Trophoblast cell (in vitro differentiated cells and primary cell): ENCODE data around the gene RPS27L.

Experiments
- DNase-seq, 2 donors: peaks; one replicate each; pipeline ENCODE4 v3.0.0-alpha.2; 2016
- H2AFZ ChIP-seq: 2 replicates; pipeline ENCODE4 v1.6.1; 2013; ENCODE audit warnings: low read length, moderate library complexity, mild to moderate bottlenecking; ENCODE audit not compliant: insufficient read depth, poor library complexity
- H2AK5ac ChIP-seq: 2 replicates; pipeline ENCODE4 v1.6.1; 2013; ENCODE audit warnings: mild to moderate bottlenecking, low read length
- H2BK120ac ChIP-seq: 2 replicates; pipeline ENCODE4 v1.6.1; 2013; ENCODE audit warnings: low read length, mild to moderate bottlenecking, moderate library complexity; ENCODE audit not compliant: insufficient read depth, poor library complexity
- H2BK12ac ChIP-seq: 2 replicates; pipeline ENCODE4 v1.6.1; 2013; ENCODE audit warnings: mild to moderate bottlenecking, low read length, moderate library complexity
- H2BK5ac ChIP-seq: 2 replicates; pipeline ENCODE4 v1.6.1; 2013; ENCODE audit warnings: low read length, low read depth, moderate library complexity, mild to moderate bottlenecking; ENCODE audit not compliant: poor library complexity
- H3K14ac ChIP-seq: 2 replicates; pipeline ENCODE4 v1.6.1; 2013; ENCODE audit warnings: mild to moderate bottlenecking, low read length
- H3K18ac ChIP-seq: 2 replicates; pipeline ENCODE4 v1.6.1; 2013; ENCODE audit warnings: mild to moderate bottlenecking, low read length
- H3K23ac ChIP-seq: 2 replicates; pipeline ENCODE4 v1.6.1; 2013; ENCODE audit warnings: low read length
- H3K27ac ChIP-seq: 2 replicates; pipeline ENCODE4 v1.5.1; 2013; ENCODE audit warnings: low read depth, mild to moderate bottlenecking, inconsistent platforms, low read length, moderate library complexity
- H3K27me3 ChIP-seq: 2 replicates; pipeline ENCODE4 v1.6.1; 2013; ENCODE audit warnings: inconsistent platforms, mild to moderate bottlenecking, low read length, moderate library complexity; ENCODE audit not compliant: insufficient read depth
- H3K36me3 ChIP-seq, 2 experiments: 1 replicate in 1 of 2; 2 replicates in 1 of 2; pipeline ENCODE4 v1.6.1; 2013; ENCODE audit warnings: low read length in 2 of 2, mild to moderate bottlenecking in 2 of 2, moderate library complexity in 1 of 2; ENCODE audit not compliant: insufficient read depth in 2 of 2, control insufficient read depth in 1 of 2
- H3K4ac ChIP-seq: 2 replicates; pipeline ENCODE4 v1.6.1; 2013; ENCODE audit warnings: low read depth, mild to moderate bottlenecking, low read length, moderate library complexity
- H3K4me1 ChIP-seq, 2 experiments: 1 replicate in 1 of 2; 2 replicates in 1 of 2; pipeline ENCODE4 v1.6.1; 2013; ENCODE audit warnings: low read length in 2 of 2, mild to moderate bottlenecking in 2 of 2, moderate library complexity in 1 of 2; ENCODE audit not compliant: insufficient read depth in 2 of 2, control insufficient read depth in 1 of 2
- H3K4me2 ChIP-seq: 2 replicates; pipeline ENCODE4 v1.6.1; 2013; ENCODE audit warnings: inconsistent platforms, mild to moderate bottlenecking, low read length, moderate library complexity
- H3K4me3 ChIP-seq: 2 replicates; pipeline ENCODE4 v1.5.1; 2013; ENCODE audit warnings: mild to moderate bottlenecking, low read depth, low read length, inconsistent platforms
- H3K79me1 ChIP-seq: one replicate; pipeline ENCODE4 v1.6.1; 2013; ENCODE audit warnings: low read length
- H3K79me2 ChIP-seq: 2 replicates; pipeline ENCODE4 v1.6.1; 2013; ENCODE audit warnings: low read length, mild to moderate bottlenecking; ENCODE audit not compliant: control insufficient read depth, insufficient read depth, poor library complexity
- H3K9ac ChIP-seq: 2 replicates; pipeline ENCODE4 v1.6.1; 2013; ENCODE audit warnings: mild to moderate bottlenecking, low read length
- H3K9me3 ChIP-seq: 2 replicates; pipeline ENCODE4 v1.6.1; 2013; ENCODE audit warnings: low read depth, mild to moderate bottlenecking, control low read depth, inconsistent platforms, low read length; ENCODE audit not compliant: insufficient read depth
- H4K12ac ChIP-seq: 2 replicates; pipeline ENCODE4 v1.6.1; 2013; ENCODE audit warnings: low read depth, mild to moderate bottlenecking, low read length, moderate library complexity
- H4K8ac ChIP-seq: 2 replicates; pipeline ENCODE4 v1.6.1; 2013; ENCODE audit warnings: low read depth, mild to moderate bottlenecking, low read length, moderate library complexity
- H4K91ac ChIP-seq: one replicate; pipeline ENCODE4 v1.6.1; 2013; ENCODE audit warnings: low read depth, mild to moderate bottlenecking, low read length, moderate library complexity
- WGBS: extraction: QIAGEN DNeasy Blood & Tissue Kit; methylation state at CpG from one replicate; pipeline ENCODE4 v1.1.7; 2013; ENCODE audit warnings: missing lambda C conversion rate; ENCODE audit not compliant: insufficient read length, insufficient coverage; ENCODE audit errors: extremely low coverage; 5-methylcytosine and 5-hydroxymethylcytosine counted together

RPS27L gene

DNA sequence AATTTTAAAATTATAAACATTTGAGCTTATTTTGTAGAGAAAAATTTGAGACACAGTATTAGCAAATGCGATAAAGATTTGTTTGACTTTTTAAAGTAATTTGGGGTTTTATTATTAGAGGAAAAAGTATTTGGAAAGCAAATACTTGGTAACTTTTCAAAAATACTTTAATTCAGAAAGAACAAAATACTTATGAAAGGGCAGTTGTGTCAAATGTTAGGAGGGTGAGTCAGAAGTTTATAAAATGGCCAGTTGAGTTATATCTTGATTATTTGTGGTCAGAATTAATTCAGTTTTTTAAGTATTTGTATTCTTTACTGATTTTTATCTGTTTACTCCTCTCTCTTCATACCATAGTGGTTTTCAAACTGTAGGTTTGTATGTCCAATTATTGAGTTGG is 23.5 kb downstream of the RPS27L start:
- no peak overlapping the region for H3K4ac ChIP-seq
- no peak overlapping the region for H2BK5ac ChIP-seq
- H3K23ac ChIP-seq = no peak overlapping the region
- H3K4me3 ChIP-seq = no peak overlapping the region
- no peak overlapping the region for H2BK12ac ChIP-seq
- no peak overlapping the region for H4K8ac ChIP-seq
- no peak overlapping the region for H2BK120ac ChIP-seq
- no peak overlapping the region for H2AK5ac ChIP-seq
- DNase-seq = no peak
- no peak overlapping the region for H3K14ac ChIP-seq
- no peaks in the 10 kb centered on the region for H3K27me3 ChIP-seq
- H3K9ac ChIP-seq = no peak overlapping the region
- no peaks in the 10 kb centered on the region for H3K4me1 ChIP-seq
- no peak overlapping the region for H2AFZ ChIP-seq
- 100% methylated on average over 1 of the region's 1 CpG for WGBS
- no peak overlapping the region for H4K91ac ChIP-seq
- no peak overlapping the region for H4K12ac ChIP-seq
- H3K4me2 ChIP-seq = no peak overlapping the region
- H3K9me3 ChIP-seq = no peaks in the 10 kb centered on the region
- no peaks in the 10 kb centered on the region for H3K79me1 ChIP-seq
- H3K36me3 ChIP-seq = peaks cover 4 to 6% of the 10 kb centered on the region in 2 experiments
- no peak overlapping the region for H3K27ac ChIP-seq
- H3K79me2 ChIP-seq = no peaks in the 10 kb centered on the region
- no peak overlapping the region for H3K18ac ChIP-seq

DNA sequence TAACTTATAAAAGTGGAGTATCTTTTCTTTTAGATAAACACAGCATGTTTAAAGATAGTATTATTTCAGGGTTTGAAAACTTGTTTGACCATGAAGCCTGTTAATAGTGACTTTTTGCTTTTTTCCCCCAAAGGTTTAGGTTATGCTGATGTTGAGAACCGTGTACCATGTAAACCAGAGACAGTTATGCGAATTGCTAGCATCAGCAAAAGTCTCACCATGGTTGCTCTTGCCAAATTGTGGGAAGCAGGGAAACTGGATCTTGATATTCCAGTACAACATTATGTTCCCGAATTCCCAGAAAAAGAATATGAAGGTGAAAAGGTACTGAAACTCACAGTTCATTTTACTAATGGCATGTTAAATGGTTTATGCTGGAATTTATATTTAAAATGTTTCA is 30.6 kb downstream of the RPS27L start:
- Histone ChIP-seq H3K18ac (no peak overlapping the region), H4K12ac (no peak overlapping the region), H2BK5ac (no peak overlapping the region), H3K4me3 (no peak overlapping the region), H3K27me3 (no peaks in the 10 kb centered on the region), H3K4me2 (no peak overlapping the region), H2AFZ (no peak overlapping the region), H3K4me1 (no peaks in the 10 kb centered on the region), H3K4ac (no peak overlapping the region), H2AK5ac (no peak overlapping the region), H3K79me1 (peaks cover 5% of the 10 kb centered on the region), H3K36me3 (peaks cover 4 to 13% of the 10 kb centered on the region in 2 experiments), H2BK12ac (no peak overlapping the region), H2BK120ac (no peak overlapping the region), H3K14ac (no peak overlapping the region), H4K91ac (no peak overlapping the region), H3K79me2 (peaks cover 3% of the 10 kb centered on the region), H3K9ac (no peak overlapping the region), H3K9me3 (no peaks in the 10 kb centered on the region), H3K27ac (no peak overlapping the region), H4K8ac (no peak overlapping the region), H3K23ac (no peak overlapping the region)
- WGBS = no CpG with 5 or more reads among the region's 3 CpGs
- DNase-seq = no peak

DNA sequence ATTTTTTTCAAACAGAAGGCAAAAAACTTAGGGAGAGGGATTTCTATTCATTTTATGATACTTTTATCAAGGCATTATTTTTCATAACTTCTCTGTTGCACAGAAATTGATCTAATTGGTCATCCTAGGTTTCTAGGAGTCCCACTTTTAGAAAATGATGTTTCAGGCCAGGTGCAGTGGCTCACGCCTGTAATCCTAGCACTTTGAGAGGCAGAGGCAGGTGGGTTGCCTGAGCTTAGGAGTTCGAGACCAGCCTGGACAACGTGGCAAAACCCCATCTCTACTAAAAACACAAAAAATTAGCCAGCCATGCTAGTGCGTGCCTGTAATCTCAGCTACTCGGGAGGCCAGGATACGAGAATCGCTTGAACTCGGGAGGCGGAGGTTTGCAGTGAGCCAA is 32.8 kb downstream of the RPS27L start:
- Histone ChIP-seq H3K23ac (no peak overlapping the region), H4K8ac (no peak overlapping the region), H3K36me3 (peaks cover 0 to 10% of the 10 kb centered on the region in 2 experiments), H3K27ac (no peak overlapping the region), H3K9me3 (no peaks in the 10 kb centered on the region), H3K79me1 (peaks cover 8% of the 10 kb centered on the region), H4K91ac (no peak overlapping the region), H3K14ac (no peak overlapping the region), H3K4me1 (no peaks in the 10 kb centered on the region), H3K4me2 (no peak overlapping the region), H3K9ac (no peak overlapping the region), H2BK5ac (no peak overlapping the region), H4K12ac (no peak overlapping the region), H3K18ac (no peak overlapping the region), H2BK12ac (no peak overlapping the region), H3K27me3 (no peaks in the 10 kb centered on the region), H2BK120ac (no peak overlapping the region), H2AK5ac (no peak overlapping the region), H3K79me2 (peaks cover 6% of the 10 kb centered on the region), H2AFZ (no peak overlapping the region), H3K4me3 (no peak overlapping the region), H3K4ac (no peak overlapping the region)
- DNase-seq = no peak
- WGBS = no CpG with 5 or more reads among the region's 9 CpGs

DNA sequence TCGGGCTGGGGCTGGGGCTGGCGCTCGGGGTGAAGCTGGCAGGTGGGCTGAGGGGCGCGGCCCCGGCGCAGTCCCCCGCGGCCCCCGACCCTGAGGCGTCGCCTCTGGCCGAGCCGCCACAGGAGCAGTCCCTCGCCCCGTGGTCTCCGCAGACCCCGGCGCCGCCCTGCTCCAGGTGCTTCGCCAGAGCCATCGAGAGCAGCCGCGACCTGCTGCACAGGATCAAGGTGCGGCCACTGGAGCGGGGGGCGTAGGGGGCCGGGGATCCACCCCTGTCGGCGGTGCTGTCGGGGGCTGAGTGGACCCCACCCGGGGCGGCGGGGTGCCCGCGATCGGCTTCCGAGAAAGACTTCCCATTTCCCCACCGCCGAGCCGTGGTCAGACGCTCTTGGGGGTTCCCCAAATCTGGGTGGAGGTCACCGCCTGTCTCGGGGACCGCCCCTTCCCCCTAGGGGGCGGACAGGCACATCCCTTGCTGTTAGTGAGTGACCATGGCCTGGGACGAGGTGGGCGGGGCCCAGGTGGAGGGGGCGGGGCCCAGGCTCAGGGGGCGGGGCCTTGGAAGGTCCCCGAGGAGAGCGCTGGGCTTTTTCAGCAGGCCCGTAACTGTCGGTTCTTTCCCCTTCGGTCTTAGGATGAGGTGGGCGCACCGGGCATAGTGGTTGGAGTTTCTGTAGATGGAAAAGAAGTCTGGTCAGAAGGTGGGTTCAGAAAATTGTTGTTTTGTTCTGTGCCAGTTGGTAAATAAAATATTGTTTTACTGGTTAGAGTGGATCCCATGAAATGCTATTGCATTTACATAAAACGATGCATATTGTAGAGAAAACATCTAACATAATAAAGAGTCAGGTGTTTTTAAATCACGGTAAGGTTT is 35.0 kb downstream of the RPS27L start:
- H3K4me3 ChIP-seq = peak overlapping the region; percentile 91
- H3K9ac ChIP-seq = peak overlapping the region; percentile 61
- no peaks in the 10 kb centered on the region for H3K27me3 ChIP-seq
- H3K4me1 ChIP-seq = no peaks in the 10 kb centered on the region
- peak overlapping the region; percentile 31 for H2BK120ac ChIP-seq
- peak overlapping the region; percentile 83 for H3K14ac ChIP-seq
- no peak overlapping the region for H2BK12ac ChIP-seq
- H3K9me3 ChIP-seq = no peaks in the 10 kb centered on the region
- peak overlapping the region; percentile 69 for H4K91ac ChIP-seq
- H3K23ac ChIP-seq = no peak overlapping the region
- peak; percentile 77 for DNase-seq
- peak overlapping the region; percentile 71 for H4K8ac ChIP-seq
- H2AFZ ChIP-seq = peak overlapping the region; percentile 66
- H3K36me3 ChIP-seq = peaks cover 0 to 7% of the 10 kb centered on the region in 2 experiments
- WGBS = no CpG with 5 or more reads among the region's 59 CpGs
- no peak overlapping the region for H2AK5ac ChIP-seq
- peaks cover 8% of the 10 kb centered on the region for H3K79me1 ChIP-seq
- H3K79me2 ChIP-seq = peaks cover 6% of the 10 kb centered on the region
- H3K4me2 ChIP-seq = peak overlapping the region; percentile 79
- peak overlapping the region; percentile 74 for H4K12ac ChIP-seq
- H3K4ac ChIP-seq = peak overlapping the region; percentile 35
- peak overlapping the region; percentile 59 for H3K18ac ChIP-seq
- peak overlapping the region; percentile 32 for H3K27ac ChIP-seq
- peak overlapping the region; percentile 57 for H2BK5ac ChIP-seq
